Stimulated activated CD8-positive, alpha-beta memory T cell treated with anti-CD3 and anti-CD28 coated beads, Interleukin-7, amount 100 ng/mL, for 1 hour (primary cell): ENCODE data around the gene LIM2.

Experiments
- DNase-seq, 2 donors: peaks; one replicate each; pipeline ENCODE4 v3.0.0-alpha.2; 2020; ENCODE audit warnings: low read depth in 2 of 2

The LIM2 gene

GRCh38 chr19:51396175-51396574 is 8.4 kb upstream of the LIM2 start:
- DNase-seq: no peak

DNA sequence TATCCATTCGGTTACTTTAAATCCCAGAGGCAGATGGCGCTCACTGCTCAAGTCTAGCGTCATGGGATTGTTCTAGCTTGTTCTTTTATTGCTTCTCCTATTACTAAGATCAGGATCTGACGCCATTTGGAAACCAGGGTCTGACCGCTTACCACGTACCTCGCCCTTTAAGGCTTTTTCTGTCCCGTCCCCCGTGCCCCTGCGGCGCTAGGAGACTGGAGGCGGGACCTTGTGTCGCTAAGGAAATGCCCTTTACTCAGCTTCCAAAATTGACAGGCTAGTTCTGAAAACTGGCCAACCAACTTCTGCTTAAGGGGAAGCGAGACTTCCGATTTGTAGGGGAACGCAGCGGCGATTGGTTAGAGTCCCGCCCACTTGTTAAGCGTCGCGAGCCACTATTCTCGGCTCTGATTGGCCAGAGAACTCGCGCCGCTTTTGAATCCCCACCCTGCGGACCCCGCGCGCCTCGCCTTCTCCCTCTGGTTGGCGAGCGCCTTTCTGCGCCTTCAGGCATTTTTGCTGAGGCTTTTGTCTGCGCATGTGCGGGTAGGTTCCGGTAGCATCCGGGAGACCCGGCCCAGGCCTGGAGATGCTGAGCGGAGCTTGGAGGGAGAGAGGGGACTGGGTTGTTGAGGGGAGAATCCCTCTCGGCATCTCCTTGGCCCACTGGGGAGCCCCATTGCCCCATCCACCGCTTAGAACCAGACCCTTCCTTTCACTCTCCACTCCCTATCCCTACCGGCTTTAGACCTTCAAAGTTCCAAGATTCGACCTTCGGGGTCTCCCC is 6.5 kb upstream of the LIM2 start:
- DNase-seq: peak; percentile 70 to 71

- no peak for DNase-seq
These were observed 4.9 kb upstream of the LIM2 start for GRCh38 chr19:51392701-51393100.

DNA sequence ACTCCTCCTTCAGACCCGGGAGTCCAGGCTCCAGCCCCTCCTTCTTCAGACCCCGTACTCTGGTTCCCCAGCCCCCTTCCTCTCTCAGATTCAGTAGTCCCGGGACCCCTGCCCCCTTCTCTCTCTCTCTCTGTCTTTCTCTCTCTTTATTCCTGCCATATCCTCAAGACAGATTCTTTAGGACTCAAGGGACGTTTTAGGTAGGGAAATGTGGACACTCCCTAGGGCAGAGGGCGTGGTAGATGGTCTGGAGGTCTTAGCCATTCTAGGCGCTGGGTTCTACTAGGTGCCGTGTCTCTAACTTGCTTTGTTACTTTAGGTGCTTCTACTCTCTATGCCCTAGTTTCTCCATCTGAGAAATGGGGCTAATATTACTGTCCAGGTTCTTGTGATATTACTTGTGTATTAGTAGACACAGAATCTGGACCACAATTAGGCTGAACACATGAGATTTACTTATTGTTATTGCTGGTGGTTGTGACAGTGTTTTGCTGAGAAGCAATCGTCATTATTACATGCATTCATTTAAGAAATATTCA is 3.4 kb upstream of the LIM2 start:
- DNase-seq: no peak

GRCh38 chr19:51389143-51389542 is 1.4 kb upstream of the LIM2 start:
- DNase-seq: no peak

DNA sequence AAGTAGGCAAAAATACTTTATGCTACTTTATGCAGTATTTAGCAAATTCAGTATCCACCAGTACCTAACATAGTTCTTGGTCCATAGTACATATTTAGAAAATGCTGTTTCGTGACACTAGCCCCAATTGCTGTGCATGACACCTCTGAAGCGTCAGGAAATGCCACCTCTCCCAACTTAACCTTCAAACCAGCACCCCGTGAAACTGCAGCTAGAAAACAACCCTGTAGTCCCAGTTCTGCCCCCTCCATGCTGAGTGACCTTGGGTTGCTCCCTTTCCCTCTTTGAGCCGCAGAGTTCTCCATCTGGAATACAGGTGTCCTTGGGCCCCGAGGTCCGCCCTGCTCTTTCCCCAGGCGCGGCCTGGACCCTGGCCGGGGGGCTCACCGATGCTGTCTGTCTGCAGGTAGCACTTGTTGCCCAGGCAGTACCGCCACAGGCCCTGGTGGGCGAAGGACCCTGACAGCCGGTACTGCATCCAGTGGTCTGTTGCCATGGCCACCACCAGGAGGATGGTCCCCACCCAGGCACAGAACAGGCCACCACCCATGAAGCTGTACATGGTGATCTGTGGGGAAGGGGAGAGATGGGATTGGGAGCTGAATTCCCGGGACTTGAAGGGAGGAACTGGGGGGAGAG is 773 bp downstream of the LIM2 start:
- no peak for DNase-seq

- no peak for DNase-seq
These were observed 5.8 kb downstream of the LIM2 start for GRCh38 chr19:51382004-51382403.

- no peak for DNase-seq
These were observed 7.4 kb downstream of the LIM2 start for GRCh38 chr19:51380379-51380778.

DNA sequence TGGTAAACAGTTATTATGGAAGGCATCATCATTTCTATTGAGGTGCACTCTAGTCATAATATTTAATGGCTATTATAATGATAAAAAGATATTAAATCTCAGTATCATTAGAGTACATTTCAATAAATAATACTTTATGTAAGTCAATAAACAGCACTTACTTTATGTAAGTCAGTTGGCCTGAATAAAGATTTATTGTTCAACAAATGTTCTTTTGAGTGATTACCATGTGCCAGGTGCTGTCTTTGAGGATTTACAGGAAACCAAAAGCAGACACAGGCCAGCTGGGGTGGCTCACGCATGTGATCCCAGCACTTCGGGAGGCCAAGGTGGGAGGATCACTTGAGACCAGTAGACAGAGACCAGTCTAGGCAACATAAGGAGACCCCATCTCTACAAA is 10.4 kb downstream of the LIM2 start:
- DNase-seq: no peak

- peak in 1 of 2 donors; percentile 33 for DNase-seq
These were observed 12.1 kb downstream of the LIM2 start for GRCh38 chr19:51375504-51376221.

DNA sequence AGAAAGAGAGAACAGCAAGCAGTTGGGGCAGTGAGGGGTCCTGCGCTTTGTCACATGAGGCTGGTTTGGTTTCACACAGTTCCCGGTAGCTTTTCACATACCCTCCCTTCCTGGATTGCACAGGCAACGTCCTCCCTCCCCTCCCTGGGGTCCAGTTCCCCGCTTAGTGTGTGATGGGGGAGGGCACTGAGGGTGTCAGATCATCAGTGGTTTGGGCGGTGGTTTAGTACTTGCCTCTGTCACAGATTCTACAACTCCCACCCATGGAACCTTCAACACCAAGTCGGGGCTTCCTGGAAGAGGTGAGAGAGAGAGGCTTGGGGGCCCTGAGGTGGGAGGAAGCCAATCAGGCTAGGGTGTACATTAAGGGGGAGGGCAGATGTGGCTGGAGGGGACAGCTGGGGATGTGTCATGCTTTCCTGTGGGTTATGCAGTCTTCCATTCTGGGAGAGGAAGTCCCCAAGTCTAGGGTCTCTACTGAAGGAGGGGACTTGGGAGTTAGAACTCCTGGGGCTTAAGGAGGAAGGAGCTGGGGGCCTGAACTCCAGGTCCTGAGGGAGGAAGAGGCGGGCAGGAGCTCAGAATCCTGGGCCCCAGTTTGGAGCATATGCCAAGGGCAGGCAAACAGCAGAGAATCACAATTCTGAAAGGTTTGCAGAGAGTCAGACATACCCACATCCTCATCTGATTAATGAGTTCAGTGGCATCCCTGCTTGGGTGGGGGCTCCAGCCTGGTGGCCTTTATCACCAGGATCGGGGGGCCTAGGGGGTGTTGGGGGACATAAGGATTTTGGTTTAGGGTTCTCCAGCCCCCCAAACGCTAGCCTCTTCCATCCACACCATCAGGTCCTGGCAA is 14.9 kb downstream of the LIM2 start, which contains the start of gene NKG7:
NKG7 (minus strand) TSS at position 6 of the 856 bp plus-strand sequence. CDS start 119 bp downstream, outside the sequence.
- DNase-seq: peak; percentile 64 to 66

GRCh38 chr19:51372021-51372648 is 15.6 kb downstream of the LIM2 start:
- no peak for DNase-seq

DNA sequence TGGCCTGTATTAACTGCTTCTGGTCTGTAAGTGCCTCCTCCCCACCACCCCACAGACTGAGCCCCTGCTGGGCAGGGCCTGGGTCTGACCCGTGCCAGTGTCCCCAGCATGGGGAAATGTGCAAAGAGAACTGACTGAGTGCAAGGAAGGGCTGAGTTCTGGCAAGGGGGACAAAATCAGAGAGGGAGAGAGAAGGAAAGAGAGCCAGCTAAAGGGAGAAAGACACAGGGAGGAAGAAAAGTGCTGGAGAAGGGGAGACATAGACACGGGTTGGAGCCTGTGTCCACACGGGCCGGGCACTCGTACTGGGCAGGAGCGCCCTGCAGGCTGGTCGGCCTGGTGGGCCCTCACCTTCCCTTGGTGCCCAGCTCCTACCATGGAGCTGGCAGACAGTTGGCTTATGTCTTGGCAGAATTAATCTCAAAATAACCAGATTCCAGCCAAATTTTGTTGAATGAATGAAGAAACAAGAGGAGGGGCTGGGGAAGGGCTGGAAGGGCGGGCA is 16.5 kb downstream of the LIM2 start:
- DNase-seq: no peak

GRCh38 chr19:51370230-51370629 is 17.5 kb downstream of the LIM2 start:
- DNase-seq: no peak

DNA sequence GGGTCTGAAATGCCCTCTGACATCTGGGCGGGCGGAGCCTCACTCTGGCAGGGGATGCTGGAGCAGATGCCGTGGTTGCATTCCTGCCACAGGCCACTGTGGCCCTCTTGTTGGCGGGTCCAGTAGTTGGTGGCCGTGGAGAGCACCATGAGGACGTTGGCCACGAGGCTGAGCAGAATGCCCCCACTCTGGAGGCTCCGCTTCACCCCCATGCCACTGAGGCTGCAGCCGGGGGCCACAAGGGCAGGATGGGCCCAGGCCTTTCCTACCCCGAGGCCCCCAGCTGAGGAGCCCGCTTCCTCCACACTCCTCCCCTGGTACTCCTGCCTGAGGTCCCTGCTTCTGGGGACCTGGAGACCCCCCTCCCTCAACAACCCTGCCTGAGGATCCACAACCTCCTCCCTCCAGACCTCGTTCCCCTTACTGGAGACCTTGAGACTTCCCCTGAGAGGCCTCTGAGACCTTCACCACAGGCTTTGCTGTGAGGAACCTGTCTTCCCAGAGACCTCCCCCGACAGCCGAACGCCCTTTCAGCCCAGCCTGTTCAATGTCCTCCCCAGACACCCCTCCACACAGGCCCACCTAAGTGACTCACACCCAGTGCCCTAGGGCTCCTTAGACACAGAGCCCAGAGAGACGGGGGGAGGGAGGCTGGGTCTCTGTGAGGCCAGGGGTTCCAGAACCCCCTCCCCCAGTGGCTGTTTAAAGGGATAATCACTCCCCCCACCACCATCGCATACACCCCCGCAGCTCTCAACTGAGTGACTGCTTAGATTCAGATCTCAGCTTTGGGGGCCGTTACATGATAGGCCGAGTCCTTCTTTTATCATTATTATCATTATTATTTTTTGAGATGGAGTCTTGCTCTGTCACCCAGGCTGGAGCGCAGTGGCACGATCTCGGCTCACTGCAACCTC is 19.1 kb downstream of the LIM2 start, which contains the start of gene CLDND2:
CLDND2 (minus strand) TSS at position 638 of the 917 bp plus-strand sequence; CDS start at position 212, 426 bp downstream.
- peak in 1 of 2 donors; percentile 21 for DNase-seq

DNA sequence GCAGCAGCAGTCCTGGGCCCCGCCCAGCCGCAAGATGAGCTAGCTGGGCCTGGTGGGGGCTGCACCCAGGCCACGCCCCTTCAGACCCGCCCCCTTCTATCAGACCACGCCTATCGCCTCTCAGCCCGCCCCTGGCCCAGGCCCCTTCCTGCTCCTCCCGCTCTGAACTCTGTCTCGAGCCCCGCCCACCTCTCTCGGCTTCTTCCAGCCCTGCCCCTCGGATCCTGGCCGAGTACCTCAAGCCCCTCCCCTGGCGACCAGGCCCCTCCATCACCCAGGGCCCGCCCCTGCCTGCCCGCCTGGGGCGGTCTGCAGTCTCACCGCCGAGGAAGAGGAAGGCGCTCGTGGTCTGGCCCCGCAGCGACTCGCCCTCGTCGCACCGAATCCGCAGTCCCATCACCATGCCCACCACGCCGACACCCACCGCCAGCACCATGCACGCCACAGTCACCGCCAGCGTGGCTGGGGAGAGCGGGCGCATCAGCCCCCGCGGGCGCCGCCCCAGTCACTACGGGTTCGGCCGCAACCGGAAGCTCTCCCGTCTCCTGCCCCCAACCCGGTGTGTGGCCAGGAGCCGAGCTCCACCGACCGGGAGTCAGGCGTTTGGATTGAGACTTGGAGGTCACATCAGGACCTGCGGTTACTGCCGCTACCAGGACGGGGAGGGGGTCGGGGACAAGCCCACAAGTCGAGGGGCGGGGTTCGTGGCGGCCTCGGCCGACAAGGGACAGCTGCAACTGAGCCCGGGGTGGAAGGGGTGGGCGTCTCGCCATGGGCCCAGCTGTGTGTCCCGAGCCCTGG is 20.0 kb downstream of the LIM2 start:
- DNase-seq: peak; percentile 95 to 96

DNA sequence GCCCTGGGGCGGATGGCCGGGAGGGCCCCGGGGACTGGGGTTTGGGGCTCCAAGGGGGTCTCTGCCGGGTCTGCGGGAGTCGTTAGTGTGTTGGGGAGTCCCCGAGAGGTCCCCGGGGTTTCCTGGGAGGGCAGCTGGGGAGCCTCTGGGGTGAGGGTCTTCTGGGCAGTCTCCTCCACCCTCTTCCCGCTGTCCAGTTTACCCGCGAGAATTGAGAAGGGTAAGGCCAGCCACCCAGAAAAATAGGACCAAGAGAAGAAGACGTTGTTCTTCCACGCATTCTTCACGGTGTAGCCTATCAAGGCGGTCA is 20.6 kb downstream of the LIM2 start:
- DNase-seq: no peak

- DNase-seq: peak; percentile 72 to 82
These were observed 21.2 kb downstream of the LIM2 start for GRCh38 chr19:51366389-51367254.
